K562 (cell line): Measurements from ENCODE around the gene ZNF582. TPM values are rescaled to one million over a fixed set of nuclear protein-coding genes. Genes with fewer than 3 reads are reported as not detected.
A peak's percentile ranks its signal among the peaks of the same experiment; 100 is the strongest.

Source experiments
- C11orf30 ChIP-seq: fragments of 450-650 bp; IDR thresholded peaks from 2 replicates; pipeline ENCODE4 v1.6.1; 2016; ENCODE audit warnings: low read depth, mild to moderate bottlenecking
- CREB1 ChIP-seq, 2 experiments: sonication (generic) in 1 of 2; formaldehyde crosslinking in 1 of 2; IDR thresholded peaks; 2 replicates each; pipeline versions ENCODE4 v1.6.1 to v1.8.0; 2012 to 2022; ENCODE audit warnings: inconsistent platforms in 1 of 2, mild to moderate bottlenecking in 1 of 2, missing genetic modification reagents in 1 of 2, moderate library complexity in 1 of 2
- DMBX1 ChIP-seq: fragments of 250-450 bp; sonication (Bioruptor Pico); IDR thresholded peaks from 2 replicates; pipeline ENCODE4 v1.8.0; 2022; ENCODE audit warnings: inconsistent platforms, mild to moderate bottlenecking, moderate library complexity, borderline replicate concordance
- FOXP1 ChIP-seq: sonication (generic); formaldehyde crosslinking; IDR thresholded peaks from 2 replicates; pipeline ENCODE4 v1.8.0; 2022; ENCODE audit warnings: mild to moderate bottlenecking, missing genetic modification reagents
- GTF2F1 ChIP-seq: IDR thresholded peaks from 2 replicates; pipeline ENCODE4 v1.6.1; 2011; ENCODE audit warnings: low read depth, low read length, improper control_type of control experiment
- HDAC8 ChIP-seq: fragments of 450-650 bp; IDR thresholded peaks from 2 replicates; pipeline ENCODE4 v1.6.1; 2016; ENCODE audit warnings: mild to moderate bottlenecking, missing genetic modification characterization, moderate library complexity, missing compliant biosample characterization
- JUN ChIP-seq, 2 experiments: sonication (generic) in 1 of 2; formaldehyde crosslinking in 1 of 2; IDR thresholded peaks; 2 replicates each; pipeline versions ENCODE4 v1.6.1 to v1.8.0; 2012 to 2022; ENCODE audit warnings: borderline replicate concordance in 2 of 2, mild to moderate bottlenecking in 2 of 2, improper control_type of control experiment in 1 of 2, low read depth in 1 of 2, low read length in 1 of 2, missing genetic modification reagents in 1 of 2
- KLF10 ChIP-seq: fragments of 250-450 bp; sonication (Bioruptor Pico); IDR thresholded peaks from 2 replicates; pipeline ENCODE4 v1.6.1; 2021; ENCODE audit warnings: matching md5 sums
- NR2C2 ChIP-seq, 2 experiments: fragments of 200-800 bp in 1 of 2; sonication (Bioruptor generic) in 1 of 2; sonication (generic) in 1 of 2; formaldehyde crosslinking in 1 of 2; IDR thresholded peaks; 2 replicates each; pipeline versions ENCODE4 v1.6.1 to v1.8.0; 2016 to 2022; ENCODE audit warnings: mild to moderate bottlenecking in 1 of 2, missing compliant biosample characterization in 1 of 2, missing genetic modification characterization in 1 of 2, missing genetic modification reagents in 1 of 2
- PTTG1 ChIP-seq: fragments of 450-650 bp; IDR thresholded peaks from 2 replicates; pipeline ENCODE4 v1.6.1; 2016; ENCODE audit warnings: low read depth, mild to moderate bottlenecking, missing genetic modification characterization, missing compliant biosample characterization
- SP1 ChIP-seq: sonication (generic); formaldehyde crosslinking; IDR thresholded peaks from 2 replicates; pipeline ENCODE4 v1.8.1; 2022; ENCODE audit warnings: mild to moderate bottlenecking, missing genetic modification reagents
- SREBF2 ChIP-seq: sonication (generic); formaldehyde crosslinking; IDR thresholded peaks from 2 replicates; pipeline ENCODE4 v1.4.0; 2020; ENCODE audit warnings: mild to moderate bottlenecking, missing genetic modification reagents
- TCF7 ChIP-seq: sonication (generic); IDR thresholded peaks from 2 replicates; pipeline ENCODE4 v1.6.1; 2016; ENCODE audit warnings: antibody characterized with exemption, borderline replicate concordance
- ZNF766 ChIP-seq: fragments of 200-800 bp; sonication (Bioruptor generic); conservative IDR thresholded peaks from 2 replicates; pipeline ENCODE4 v1.6.1; 2016; ENCODE audit warnings: missing genetic modification characterization, missing compliant biosample characterization
- ZNF830 ChIP-seq: fragments of 250-450 bp; sonication (Bioruptor Pico); IDR thresholded peaks from 2 replicates; pipeline ENCODE4 v1.5.0; 2021; ENCODE audit warnings: mild to moderate bottlenecking
- polyA plus RNA-seq, 8 experiments: library from polyadenylated mRNA; depleted of rRNA in 4 of 8; stranded (reverse) in 5 of 8; unstranded in 3 of 8; fragments of >200 nt; fragmentation: Nextera tagmentation in 2 of 8; fragmentation: Illumina TruSeq in 1 of 8; extraction: Ambion mirVana in 2 of 8; extraction: Trizol in 1 of 8; gene quantifications; 2 replicates each; pipeline versions ENCODE4 v1.2.1 to v1.2.3, GENCODE V29; 2011 to 2014; ENCODE audit warnings: inconsistent platforms in 1 of 8, missing spikeins in 1 of 8
- total RNA-seq, 7 experiments: library from RNA; depleted of rRNA in 6 of 7; stranded (reverse); fragments of >200 nt in 6 of 7; fragmentation: Illumina TruSeq in 2 of 7; extraction: Trizol in 2 of 7; gene quantifications; 2 replicates each; pipeline versions ENCODE4 v1.2.1 to v1.2.3, GENCODE V29; 2011 to 2021; ENCODE audit warnings: low replicate concordance in 1 of 7
- TF ChIP-seq, protein P1 (sequence below), 3 experiments: IDR thresholded peaks in 2 of 3; conservative IDR thresholded peaks in 1 of 3; 2 replicates each; pipeline ENCODE4 v1.5.1; 2011 to 2012; ENCODE audit warnings: low read length in 3 of 3, mild to moderate bottlenecking in 3 of 3, control low read depth in 2 of 3, improper control_type of control experiment in 1 of 3, inconsistent platforms in 1 of 3, low read depth in 1 of 3, mixed read lengths in 1 of 3, moderate library complexity in 1 of 3; ENCODE audit not compliant: insufficient read depth in 2 of 3
- TF ChIP-seq, protein P2 (sequence below): fragments of 250-450 bp; sonication (Bioruptor Pico); IDR thresholded peaks from 2 replicates; pipeline ENCODE4 v1.5.1; 2021; ENCODE audit warnings: mild to moderate bottlenecking
- TF ChIP-seq, protein P3 (sequence below), 2 experiments: IDR thresholded peaks in 1 of 2; conservative IDR thresholded peaks in 1 of 2; 2 replicates each; pipeline ENCODE4 v1.6.1; 2016; ENCODE audit warnings: low read depth in 2 of 2, mild to moderate bottlenecking in 1 of 2, missing compliant biosample characterization in 1 of 2, missing genetic modification characterization in 1 of 2, moderate library complexity in 1 of 2

ZNF582 gene
- total and polyA plus RNA-seq, 9 of the 15 experiments (the other 6 are each of a cell fraction or from before 2014, with no cell fraction given): 0.72 to 3.3 (median 1.6) TPM

DNA sequence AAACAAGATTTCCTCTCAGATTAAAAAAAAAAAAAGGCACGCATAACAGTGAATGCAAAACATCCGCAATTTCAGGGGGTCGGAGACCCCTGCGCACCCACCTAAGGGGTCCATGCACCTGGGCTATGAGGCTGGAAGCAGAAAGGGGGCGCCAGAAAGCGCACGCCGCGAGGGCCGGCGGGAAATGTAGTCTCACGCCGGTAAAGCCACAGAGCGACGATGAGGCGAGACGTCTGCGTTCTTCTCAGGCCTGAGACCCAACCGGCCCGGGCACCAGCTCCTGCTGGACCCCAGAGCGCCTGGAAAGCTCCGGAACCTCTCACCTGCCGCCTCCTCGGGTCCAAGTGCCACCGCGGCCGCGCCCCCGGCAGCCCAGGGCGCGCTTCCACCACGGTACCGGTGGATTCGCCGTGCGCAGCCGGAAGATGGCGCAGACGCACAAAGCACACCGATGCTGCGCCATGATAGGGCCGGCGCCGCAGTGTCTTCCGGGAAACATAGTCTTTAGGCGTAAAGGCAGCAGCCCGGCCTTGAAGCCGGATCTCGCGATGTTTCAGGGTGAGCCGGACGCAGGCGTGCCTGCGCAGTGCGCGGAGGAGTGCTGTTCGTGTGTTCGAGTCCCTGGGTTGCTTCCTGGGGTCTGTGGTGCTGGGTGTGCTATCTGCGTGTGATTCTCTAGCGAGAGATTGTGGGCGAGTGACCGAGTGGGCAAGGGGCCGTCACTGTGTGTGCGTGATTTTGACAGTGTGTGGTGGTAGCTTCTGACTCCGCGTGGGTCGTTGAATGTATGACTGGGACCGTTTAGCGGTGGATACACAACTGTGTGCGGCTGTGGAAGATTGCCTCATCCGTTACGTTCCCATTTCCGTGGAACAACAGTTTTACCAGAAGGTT, at the start of gene ZNF582 (continued):
- TF ChIP-seq GTF2F1 (no peak), NR2C2 (CRISPR knock-in tag; IDR thresholded peaks at IDR 0.05) (no peak; the same call in 1 of the 2 replicates), NR2C2 (tag; IDR thresholded peaks at IDR 0.05) (peak; percentile 73; the same call in 1 of the 2 replicates), SP1 (CRISPR knock-in tag) (peak; percentile 50; the same call in 1 of the 2 replicates), JUN (IDR thresholded peaks at IDR 0.05; ENCODE audit: borderline replicate concordance, low read depth, low read length) (peak; percentile 11; the same call in 1 of the 2 replicates), JUN (CRISPR knock-in tag; IDR thresholded peaks at IDR 0.05; ENCODE audit: borderline replicate concordance) (no peak), FOXP1 (no peak), C11orf30 (peak; percentile 64), CREB1 (IDR thresholded peaks at IDR 0.05) (peak; percentile 65), CREB1 (CRISPR knock-in tag; IDR thresholded peaks at IDR 0.05) (peak; percentile 57; the same call in 1 of the 2 replicates), TCF7 (no peak), PTTG1 (tag) (no peak), SREBF2 (CRISPR knock-in tag) (no peak), ZNF766 (CRISPR knock-in tag) (peak; percentile 55; the same call in 1 of the 2 replicates), HDAC8 (no peak), DMBX1 (peak; percentile 72; the same call in 1 of the 2 replicates), KLF10 (CRISPR knock-in tag) (no peak), ZNF830 (CRISPR knock-in tag) (no peak)
- TF ChIP-seq, protein P1, sequence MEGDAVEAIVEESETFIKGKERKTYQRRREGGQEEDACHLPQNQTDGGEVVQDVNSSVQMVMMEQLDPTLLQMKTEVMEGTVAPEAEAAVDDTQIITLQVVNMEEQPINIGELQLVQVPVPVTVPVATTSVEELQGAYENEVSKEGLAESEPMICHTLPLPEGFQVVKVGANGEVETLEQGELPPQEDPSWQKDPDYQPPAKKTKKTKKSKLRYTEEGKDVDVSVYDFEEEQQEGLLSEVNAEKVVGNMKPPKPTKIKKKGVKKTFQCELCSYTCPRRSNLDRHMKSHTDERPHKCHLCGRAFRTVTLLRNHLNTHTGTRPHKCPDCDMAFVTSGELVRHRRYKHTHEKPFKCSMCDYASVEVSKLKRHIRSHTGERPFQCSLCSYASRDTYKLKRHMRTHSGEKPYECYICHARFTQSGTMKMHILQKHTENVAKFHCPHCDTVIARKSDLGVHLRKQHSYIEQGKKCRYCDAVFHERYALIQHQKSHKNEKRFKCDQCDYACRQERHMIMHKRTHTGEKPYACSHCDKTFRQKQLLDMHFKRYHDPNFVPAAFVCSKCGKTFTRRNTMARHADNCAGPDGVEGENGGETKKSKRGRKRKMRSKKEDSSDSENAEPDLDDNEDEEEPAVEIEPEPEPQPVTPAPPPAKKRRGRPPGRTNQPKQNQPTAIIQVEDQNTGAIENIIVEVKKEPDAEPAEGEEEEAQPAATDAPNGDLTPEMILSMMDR (IDR thresholded peaks at IDR 0.05 in 2 of 3, conservative IDR thresholded peaks at IDR 0.05 in 1 of 3; ENCODE audit: insufficient read depth in 2 of 3, low read depth in 1 of 3, low read length in 3 of 3): peak; percentile 71 to 90 (median 74)
- TF ChIP-seq, protein P2, sequence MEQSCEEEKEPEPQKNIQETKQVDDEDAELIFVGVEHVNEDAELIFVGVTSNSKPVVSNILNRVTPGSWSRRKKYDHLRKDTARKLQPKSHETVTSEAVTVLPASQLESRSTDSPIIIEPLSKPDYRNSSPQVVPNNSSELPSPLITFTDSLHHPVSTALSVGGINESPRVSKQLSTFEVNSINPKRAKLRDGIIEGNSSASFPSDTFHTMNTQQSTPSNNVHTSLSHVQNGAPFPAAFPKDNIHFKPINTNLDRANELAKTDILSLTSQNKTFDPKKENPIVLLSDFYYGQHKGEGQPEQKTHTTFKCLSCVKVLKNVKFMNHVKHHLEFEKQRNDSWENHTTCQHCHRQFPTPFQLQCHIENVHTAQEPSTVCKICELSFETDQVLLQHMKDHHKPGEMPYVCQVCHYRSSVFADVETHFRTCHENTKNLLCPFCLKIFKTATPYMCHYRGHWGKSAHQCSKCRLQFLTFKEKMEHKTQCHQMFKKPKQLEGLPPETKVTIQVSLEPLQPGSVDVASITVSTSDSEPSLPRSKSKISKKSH (CRISPR knock-in tag): no peak
- TF ChIP-seq, protein P3, sequence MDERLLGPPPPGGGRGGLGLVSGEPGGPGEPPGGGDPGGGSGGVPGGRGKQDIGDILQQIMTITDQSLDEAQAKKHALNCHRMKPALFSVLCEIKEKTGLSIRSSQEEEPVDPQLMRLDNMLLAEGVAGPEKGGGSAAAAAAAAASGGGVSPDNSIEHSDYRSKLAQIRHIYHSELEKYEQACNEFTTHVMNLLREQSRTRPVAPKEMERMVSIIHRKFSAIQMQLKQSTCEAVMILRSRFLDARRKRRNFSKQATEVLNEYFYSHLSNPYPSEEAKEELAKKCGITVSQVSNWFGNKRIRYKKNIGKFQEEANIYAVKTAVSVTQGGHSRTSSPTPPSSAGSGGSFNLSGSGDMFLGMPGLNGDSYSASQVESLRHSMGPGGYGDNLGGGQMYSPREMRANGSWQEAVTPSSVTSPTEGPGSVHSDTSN (CRISPR knock-in tag; IDR thresholded peaks at IDR 0.05; ENCODE audit: low read depth): no peak
- TF ChIP-seq, protein P3 (tag; conservative IDR thresholded peaks at IDR 0.05; ENCODE audit: low read depth): no peak
